Measurements from ENCODE around the gene IFT27.
A peak's percentile ranks its signal among the peaks of the same experiment; 100 is the strongest.

Gene IFT27

DNA sequence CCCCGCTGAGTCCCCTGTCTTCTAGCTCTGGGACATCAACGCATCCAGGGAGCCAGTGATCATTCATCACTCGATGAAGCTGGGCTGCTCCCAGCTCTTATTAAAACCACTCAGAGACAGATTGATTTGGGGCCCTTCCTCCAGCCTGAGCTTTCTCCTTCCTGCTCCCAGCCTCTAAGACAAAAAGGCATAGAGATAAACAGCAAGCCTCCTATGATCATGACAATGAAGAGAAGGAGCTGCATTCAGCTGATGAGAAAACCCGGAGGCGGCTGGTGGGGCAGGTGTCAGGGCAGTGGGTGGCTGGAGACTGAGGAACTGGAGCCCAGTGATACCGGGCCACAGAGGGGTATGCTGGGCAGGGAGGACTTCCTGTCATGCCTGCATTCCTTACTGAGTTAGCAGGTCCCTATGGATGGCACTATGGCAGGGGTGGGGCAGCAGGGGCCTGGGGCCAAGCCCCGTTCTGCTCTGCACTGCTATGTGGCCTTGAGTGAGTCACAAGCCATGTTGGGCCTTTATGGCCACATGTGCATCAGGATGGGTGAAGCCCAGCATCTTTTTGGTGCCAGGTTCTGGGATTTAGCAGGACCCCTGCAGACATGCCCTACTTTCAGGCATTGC, 20.7 kb upstream of the IFT27 start:
- DNase-seq (ENCODE audit: low spot score): no peak

DNA sequence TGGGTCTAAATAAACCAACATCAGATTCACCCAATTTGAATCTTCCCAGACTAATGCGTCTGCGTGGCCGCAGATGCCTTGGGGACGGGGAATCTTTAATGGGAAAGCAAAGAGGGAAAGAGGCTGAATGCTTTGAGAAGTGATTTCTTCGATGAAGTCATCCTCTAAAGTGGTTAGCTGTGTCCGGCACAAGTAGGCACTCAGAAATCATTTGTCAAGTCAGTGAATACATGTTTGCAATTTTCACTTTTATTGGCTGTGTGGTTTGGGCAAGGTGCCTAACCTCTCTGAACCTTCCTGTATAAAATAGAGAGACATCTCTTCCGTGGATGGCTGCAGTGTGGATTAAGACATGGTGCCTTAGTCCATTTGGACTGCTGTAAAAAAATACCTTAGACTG, 19.7 kb upstream of the IFT27 start:
- no peak for DNase-seq (ENCODE audit: low spot score)

DNA sequence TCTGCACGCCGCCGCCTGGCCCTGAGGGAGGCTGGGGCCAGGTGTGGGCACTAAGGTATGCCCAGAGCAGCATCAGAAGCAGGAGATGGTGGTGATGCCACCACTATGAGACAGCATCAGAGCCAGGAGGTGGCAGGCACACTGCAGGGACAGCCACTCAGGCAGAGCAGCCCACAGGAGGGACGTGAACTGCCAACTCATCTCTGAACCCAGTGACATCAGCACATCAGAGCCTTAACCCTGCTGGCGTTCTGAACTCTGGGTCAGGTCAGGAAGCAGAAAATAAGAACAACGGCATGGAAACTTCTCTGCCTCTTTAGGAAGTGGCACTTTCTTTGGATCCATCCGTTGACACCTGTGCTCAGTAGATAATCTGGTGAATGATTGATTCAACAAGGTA, 14.7 kb upstream of the IFT27 start:
- DNase-seq (ENCODE audit: low spot score): no peak

DNA sequence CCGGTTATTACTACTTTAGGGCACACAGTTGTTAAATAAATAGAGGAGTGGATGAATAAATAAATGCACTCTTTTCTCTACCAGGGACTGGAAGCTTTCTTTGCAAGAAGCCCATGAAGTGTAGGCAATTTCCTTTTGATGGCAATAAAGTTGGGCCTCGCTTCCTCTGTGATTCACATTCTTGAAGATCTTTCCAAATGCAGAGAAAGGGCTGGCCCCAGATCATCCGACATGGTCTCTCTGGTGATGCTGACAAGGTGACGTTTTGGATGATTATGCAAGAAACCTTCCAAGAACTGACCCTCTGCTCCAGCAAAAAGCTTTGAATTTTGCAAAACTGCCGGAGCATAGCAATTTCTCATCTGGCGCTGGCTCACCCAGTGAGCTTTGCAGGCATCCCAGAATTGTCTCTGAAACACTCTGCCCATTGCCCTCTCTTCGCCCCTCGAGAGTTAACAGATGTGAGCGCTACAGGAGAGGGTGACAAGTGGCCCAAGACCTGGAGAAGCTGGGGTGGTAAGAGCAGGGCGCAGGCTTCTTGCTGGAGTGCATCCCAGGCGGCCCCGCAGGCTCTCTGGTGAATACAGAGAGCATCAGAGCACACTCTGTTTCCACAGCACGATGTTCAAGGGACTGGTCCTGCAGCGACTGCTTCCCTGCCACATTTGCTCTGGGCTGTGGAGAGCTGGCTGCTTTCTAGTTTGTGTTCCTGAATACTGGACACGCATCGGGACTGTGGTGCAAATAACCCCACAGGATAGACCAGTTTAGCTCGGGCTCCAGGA, 11.5 kb upstream of the IFT27 start:
- no peak for DNase-seq (ENCODE audit: low spot score)

GRCh38 chr22:36783743-36784142, 7.8 kb upstream of the IFT27 start:
- DNase-seq (ENCODE audit: low spot score): no peak

- DNase-seq (ENCODE audit: low spot score): peak; percentile 66
Observed at GRCh38 chr22:36781656-36782627, 6.0 kb upstream of the IFT27 start.

- no peak for DNase-seq (ENCODE audit: low spot score)
Observed at GRCh38 chr22:36778020-36778419, 2.1 kb upstream of the IFT27 start.

DNA sequence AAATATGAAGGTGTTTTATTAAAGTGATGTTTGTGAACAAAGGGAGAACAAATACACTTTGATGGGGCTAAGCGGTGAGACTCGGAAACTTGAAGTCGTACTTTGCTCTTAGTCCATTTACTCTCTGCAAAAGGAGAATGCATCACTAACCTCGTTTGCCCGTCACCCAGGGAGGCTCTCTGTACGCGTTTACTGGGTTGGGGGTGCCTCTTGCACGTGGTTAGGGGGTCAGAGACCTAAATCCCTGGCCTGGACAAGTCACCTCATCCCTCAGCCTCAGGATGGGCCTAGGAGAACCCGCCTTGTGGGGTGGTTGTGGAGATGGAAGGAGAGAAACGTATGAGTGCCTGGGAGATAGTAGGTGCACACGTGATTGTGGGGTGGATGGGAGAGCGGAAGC, 803 bp upstream of the IFT27 start:
- DNase-seq (ENCODE audit: low spot score): no peak

- peak; percentile 57 for DNase-seq (ENCODE audit: low spot score)
Observed at GRCh38 chr22:36775586-36775963, 344 bp downstream of the IFT27 start.

GRCh38 chr22:36773935-36774334, 2.0 kb downstream of the IFT27 start:
- DNase-seq (ENCODE audit: low spot score): peak; percentile 57

DNA sequence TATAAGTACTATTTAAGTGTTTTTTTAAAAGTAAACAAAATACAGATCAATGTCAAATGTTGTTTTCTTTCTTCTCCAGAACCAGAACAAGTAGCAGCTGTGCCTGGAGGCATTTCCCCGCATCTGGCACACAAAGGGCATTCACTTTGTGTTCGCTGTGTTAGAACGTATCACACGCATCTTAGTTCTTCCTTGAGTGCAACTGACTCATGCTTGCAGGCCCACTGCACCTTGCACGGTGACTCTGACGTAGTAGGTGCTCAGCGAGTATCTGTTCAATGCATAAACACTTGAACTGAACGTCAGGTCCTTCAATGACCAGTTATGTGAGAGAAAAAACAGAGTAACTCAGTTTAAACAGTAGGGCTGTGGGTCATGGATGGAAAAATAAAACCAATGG, 3.5 kb downstream of the IFT27 start:
- no peak for DNase-seq (ENCODE audit: low spot score)

DNA sequence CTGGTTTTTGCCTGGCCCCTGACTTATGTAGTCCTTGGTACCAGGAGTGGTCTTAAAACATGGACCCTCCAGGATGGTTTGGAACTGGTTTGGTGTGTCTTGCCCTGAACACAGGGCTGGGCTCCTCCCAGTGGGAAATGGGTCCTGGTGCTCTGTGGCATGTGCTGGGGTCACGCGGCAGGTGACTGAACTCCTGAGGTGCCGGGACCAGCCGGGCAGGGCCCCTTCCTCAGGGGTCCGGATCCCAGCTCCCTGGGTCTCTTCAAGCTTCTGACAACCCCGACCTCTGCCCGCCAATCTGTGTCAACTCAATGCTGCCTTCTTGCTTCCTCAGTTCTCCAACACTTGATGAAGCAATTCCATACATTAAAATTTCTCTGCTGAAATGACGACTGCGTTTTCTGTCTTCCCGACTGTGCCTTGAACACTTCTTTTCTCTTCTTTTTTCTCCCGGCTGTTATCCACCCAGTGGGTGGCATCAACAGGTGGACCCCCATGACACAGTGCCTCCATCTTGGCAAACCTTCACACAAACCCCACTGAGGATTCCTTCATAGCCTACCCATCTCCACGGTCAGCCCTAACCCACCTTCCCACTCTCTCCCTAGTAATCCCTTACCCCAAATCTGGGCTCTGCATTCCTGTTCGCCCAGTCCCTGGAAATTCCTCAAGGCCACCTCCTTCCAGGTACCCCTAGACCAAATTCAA, 4.4 kb downstream of the IFT27 start:
- no peak for DNase-seq (ENCODE audit: low spot score)

DNA sequence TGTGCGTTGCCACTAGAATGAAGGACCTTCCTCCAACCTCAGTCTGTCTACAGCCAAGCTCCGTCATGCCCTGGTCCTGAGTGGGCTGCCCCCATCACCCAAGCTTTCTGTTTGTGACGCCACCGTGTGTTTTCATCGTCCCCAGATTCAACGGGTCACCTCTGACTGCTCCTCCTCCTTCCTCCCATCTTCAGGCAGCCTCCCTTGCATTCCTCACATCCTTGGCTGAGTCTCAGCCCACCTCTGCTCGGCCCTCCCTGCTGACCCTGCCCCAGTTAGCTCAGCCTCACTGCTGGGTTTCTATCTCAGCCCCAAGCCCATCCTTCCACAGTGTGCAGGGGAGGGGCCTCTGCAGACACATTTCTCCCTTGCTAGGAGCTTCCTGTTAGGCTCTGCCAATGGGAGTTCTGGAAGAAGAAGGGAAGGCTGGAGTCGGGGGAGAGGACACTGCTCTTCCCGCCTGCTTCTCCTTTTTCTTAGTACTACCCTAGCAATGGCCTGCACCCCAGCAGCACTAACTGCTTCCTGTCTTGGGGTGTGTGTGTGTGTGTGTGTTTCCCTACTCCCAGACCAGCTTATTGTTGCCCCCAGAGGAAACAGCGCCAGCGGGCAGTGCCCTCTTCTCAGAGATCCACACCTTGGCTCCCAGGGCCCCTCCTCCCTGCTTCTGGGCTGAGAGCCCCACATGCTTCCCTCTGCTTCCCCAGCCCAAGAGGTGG, 5.2 kb downstream of the IFT27 start:
- DNase-seq (ENCODE audit: low spot score): no peak

- DNase-seq (ENCODE audit: low spot score): no peak
Observed at GRCh38 chr22:36769541-36770512, 6.1 kb downstream of the IFT27 start.

DNA sequence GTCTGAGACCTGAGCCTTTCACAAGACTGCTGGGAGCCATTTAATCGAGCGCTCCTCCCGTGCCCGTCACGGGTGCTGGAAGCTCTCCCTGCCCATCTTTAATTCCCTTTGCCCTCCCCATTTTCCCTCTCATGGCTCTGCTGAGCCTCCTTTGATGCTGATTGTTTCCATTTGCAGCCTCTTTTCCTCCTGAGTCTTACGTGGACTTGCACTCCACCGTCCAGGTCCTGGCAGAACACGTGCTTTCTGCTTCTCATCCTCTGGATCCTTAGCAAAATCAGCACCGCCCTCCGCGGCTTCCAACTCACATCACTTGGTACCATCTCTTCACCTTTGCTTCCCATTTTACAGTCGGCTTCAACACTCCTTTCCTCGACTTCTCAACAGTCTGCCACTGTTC, 7.3 kb downstream of the IFT27 start:
- no peak for DNase-seq (ENCODE audit: low spot score)

- no peak for DNase-seq (ENCODE audit: low spot score)
Observed at GRCh38 chr22:36768141-36768540, 7.8 kb downstream of the IFT27 start.

- no peak for DNase-seq (ENCODE audit: low spot score)
Observed at GRCh38 chr22:36767035-36767775, 8.7 kb downstream of the IFT27 start.

- no peak for DNase-seq (ENCODE audit: low spot score)
Observed at GRCh38 chr22:36765943-36766450, 9.9 kb downstream of the IFT27 start.

All from cerebellar cortex (tissue), 1 donor.